K562 (cell line): ENCODE measurements around the gene HMG20B. TPM values are rescaled to one million over a fixed set of nuclear protein-coding genes. Genes with fewer than 3 reads are reported as not detected.

ENCODE experiments used
- ATF1 ChIP-seq, 2 experiments: fragments of 450-650 bp in 1 of 2; IDR thresholded peaks; 2 replicates each; pipeline ENCODE4 v1.6.1; 2016; ENCODE audit warnings: missing compliant biosample characterization in 1 of 2, missing genetic modification characterization in 1 of 2
- DMBX1 ChIP-seq: fragments of 250-450 bp; sonication (Bioruptor Pico); IDR thresholded peaks from 2 replicates; pipeline ENCODE4 v1.8.0; 2022; ENCODE audit warnings: inconsistent platforms, mild to moderate bottlenecking, moderate library complexity, borderline replicate concordance
- MAFG ChIP-seq: fragments of 450-650 bp; conservative IDR thresholded peaks from 2 replicates; pipeline ENCODE4 v1.6.1; 2016; ENCODE audit warnings: missing genetic modification characterization, missing compliant biosample characterization
- NEUROD1 ChIP-seq: fragments of 150-350 bp; IDR thresholded peaks from 2 replicates; pipeline ENCODE4 v1.6.1; 2014; ENCODE audit warnings: borderline replicate concordance, low read length, low read depth; ENCODE audit not compliant: partially characterized antibody
- NONO ChIP-seq, 2 experiments: fragments of 200-400 bp in 1 of 2; fragments of 450-650 bp in 1 of 2; formaldehyde crosslinking in 1 of 2; IDR thresholded peaks; 2 replicates each; pipeline ENCODE4 v1.6.1; 2017; ENCODE audit warnings: low read depth in 2 of 2, mild to moderate bottlenecking in 2 of 2, moderate library complexity in 2 of 2, low read length in 1 of 2
- PHF21A ChIP-seq: fragments of 450-650 bp; IDR thresholded peaks from 2 replicates; pipeline ENCODE4 v1.6.1; 2017; ENCODE audit warnings: low read depth, borderline replicate concordance
- PTBP1 ChIP-seq: fragments of 200-400 bp; formaldehyde crosslinking; IDR thresholded peaks from 2 replicates; pipeline ENCODE4 v1.6.1; 2017; ENCODE audit warnings: low read depth, low read length
- XRCC4 ChIP-seq: IDR thresholded peaks from one replicate; pipeline ENCODE4 v1.6.1; 2011; ENCODE audit not compliant: insufficient read depth, insufficient read length; ENCODE audit errors: extremely low read depth
- polyA plus RNA-seq, 8 experiments: library from polyadenylated mRNA; depleted of rRNA in 4 of 8; stranded (reverse) in 5 of 8; unstranded in 3 of 8; fragments of >200 nt; fragmentation: Nextera tagmentation in 2 of 8; fragmentation: Illumina TruSeq in 1 of 8; extraction: Ambion mirVana in 2 of 8; extraction: Trizol in 1 of 8; gene quantifications; 2 replicates each; pipeline versions ENCODE4 v1.2.1 to v1.2.3, GENCODE V29; 2011 to 2014; ENCODE audit warnings: inconsistent platforms in 1 of 8, missing spikeins in 1 of 8
- total RNA-seq, 7 experiments: library from RNA; depleted of rRNA in 6 of 7; stranded (reverse); fragments of >200 nt in 6 of 7; fragmentation: Illumina TruSeq in 2 of 7; extraction: Trizol in 2 of 7; gene quantifications; 2 replicates each; pipeline versions ENCODE4 v1.2.1 to v1.2.3, GENCODE V29; 2011 to 2021; ENCODE audit warnings: low replicate concordance in 1 of 7
- TF ChIP-seq, protein P1 (sequence below): fragments of 200-800 bp; sonication (Bioruptor generic); IDR thresholded peaks from 2 replicates; pipeline ENCODE4 v1.6.1; 2017; ENCODE audit warnings: missing genetic modification characterization, missing compliant biosample characterization
- TF ChIP-seq, protein P2 (sequence below): sonication (generic); formaldehyde crosslinking; IDR thresholded peaks from 2 replicates; pipeline ENCODE4 v1.8.1; 2023; ENCODE audit warnings: mild to moderate bottlenecking, missing genetic modification reagents, moderate library complexity
- TF ChIP-seq, protein P3 (sequence below): fragments of 250-450 bp; sonication (Bioruptor Pico); IDR thresholded peaks from 2 replicates; pipeline ENCODE4 v1.5.1; 2021; ENCODE audit warnings: mild to moderate bottlenecking
- TF ChIP-seq, protein P4 (sequence below): sonication (generic); formaldehyde crosslinking; IDR thresholded peaks from 2 replicates; pipeline ENCODE4 v1.8.0; 2023; ENCODE audit warnings: mild to moderate bottlenecking, missing genetic modification reagents
- TF ChIP-seq, protein P5 (sequence below): sonication (generic); formaldehyde crosslinking; IDR thresholded peaks from 2 replicates; pipeline ENCODE4 v1.8.0; 2022; ENCODE audit warnings: mild to moderate bottlenecking, missing genetic modification reagents
- TF ChIP-seq, protein P6 (sequence below), 3 experiments: IDR thresholded peaks in 2 of 3; conservative IDR thresholded peaks in 1 of 3; 2 replicates each; pipeline ENCODE4 v1.5.1; 2011 to 2012; ENCODE audit warnings: low read length in 3 of 3, mild to moderate bottlenecking in 3 of 3, control low read depth in 2 of 3, improper control_type of control experiment in 1 of 3, inconsistent platforms in 1 of 3, low read depth in 1 of 3, mixed read lengths in 1 of 3, moderate library complexity in 1 of 3; ENCODE audit not compliant: insufficient read depth in 2 of 3

HMG20B gene
- total and polyA plus RNA-seq, 9 of the 15 experiments (the other 6 are each of a cell fraction or from before 2014, with no cell fraction given) = 0.35 to 172 (median 38.6) TPM

DNA sequence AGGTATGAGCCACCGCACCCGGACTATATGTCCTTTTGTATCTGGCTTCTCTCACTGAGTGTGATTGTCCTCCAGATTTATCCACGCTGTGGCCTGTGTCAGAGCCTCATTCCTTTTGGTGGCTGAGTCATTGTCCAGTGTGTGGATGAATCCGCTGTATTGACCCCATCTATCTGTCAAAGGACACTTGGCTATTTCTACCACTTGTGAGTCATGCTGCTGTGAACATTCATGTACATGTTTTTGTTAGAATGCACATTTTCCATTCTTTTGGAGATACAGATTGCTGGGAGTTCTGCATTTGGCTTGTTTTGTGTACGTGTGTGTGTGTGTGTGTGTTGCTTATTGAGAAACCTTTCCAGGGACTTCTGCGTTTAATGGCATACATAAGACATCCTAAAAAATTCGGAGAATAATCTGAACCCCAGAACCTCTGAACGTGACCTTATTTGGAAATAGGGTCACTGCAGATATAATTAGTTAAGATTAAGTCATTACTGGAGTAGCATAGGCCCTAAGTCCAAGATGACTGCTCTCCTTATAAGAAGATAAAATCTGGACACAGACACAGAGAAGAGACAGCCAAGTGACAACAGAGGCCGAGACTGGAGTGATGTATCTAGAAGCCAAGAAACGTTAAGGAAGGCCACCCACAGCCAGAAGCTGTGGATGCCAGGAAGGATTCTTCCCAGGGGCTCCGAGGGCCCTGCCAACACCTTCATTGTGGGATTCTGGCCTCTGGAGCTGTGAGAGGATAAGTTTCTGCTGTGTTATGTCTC is 7.6 kb downstream of the HMG20B start (continued):
- TF ChIP-seq, protein P1, sequence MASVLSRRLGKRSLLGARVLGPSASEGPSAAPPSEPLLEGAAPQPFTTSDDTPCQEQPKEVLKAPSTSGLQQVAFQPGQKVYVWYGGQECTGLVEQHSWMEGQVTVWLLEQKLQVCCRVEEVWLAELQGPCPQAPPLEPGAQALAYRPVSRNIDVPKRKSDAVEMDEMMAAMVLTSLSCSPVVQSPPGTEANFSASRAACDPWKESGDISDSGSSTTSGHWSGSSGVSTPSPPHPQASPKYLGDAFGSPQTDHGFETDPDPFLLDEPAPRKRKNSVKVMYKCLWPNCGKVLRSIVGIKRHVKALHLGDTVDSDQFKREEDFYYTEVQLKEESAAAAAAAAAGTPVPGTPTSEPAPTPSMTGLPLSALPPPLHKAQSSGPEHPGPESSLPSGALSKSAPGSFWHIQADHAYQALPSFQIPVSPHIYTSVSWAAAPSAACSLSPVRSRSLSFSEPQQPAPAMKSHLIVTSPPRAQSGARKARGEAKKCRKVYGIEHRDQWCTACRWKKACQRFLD (CRISPR knock-in tag) = peak; percentile 39; the same call in 1 of the 2 replicates
- TF ChIP-seq ATF1 (CRISPR knock-in tag; IDR thresholded peaks at IDR 0.05) (no peak), ATF1 (tag; IDR thresholded peaks at IDR 0.05) (0 out of 2 replicates have a peak, but pooled peaks have one; percentile 14), PTBP1 (no peak), NEUROD1 (peak; percentile 57), MAFG (tag) (peak; percentile 78), XRCC4 (no peak), NONO (IDR thresholded peaks at IDR 0.05; ENCODE audit: low read depth in 2 of 2, low read length in 1 of 2) (no peak), PHF21A (peak; percentile 94; the same call in 1 of the 2 replicates), DMBX1 (CRISPR knock-in tag) (no peak)
- TF ChIP-seq, protein P2, sequence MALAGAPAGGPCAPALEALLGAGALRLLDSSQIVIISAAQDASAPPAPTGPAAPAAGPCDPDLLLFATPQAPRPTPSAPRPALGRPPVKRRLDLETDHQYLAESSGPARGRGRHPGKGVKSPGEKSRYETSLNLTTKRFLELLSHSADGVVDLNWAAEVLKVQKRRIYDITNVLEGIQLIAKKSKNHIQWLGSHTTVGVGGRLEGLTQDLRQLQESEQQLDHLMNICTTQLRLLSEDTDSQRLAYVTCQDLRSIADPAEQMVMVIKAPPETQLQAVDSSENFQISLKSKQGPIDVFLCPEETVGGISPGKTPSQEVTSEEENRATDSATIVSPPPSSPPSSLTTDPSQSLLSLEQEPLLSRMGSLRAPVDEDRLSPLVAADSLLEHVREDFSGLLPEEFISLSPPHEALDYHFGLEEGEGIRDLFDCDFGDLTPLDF = no peak
- TF ChIP-seq, protein P3, sequence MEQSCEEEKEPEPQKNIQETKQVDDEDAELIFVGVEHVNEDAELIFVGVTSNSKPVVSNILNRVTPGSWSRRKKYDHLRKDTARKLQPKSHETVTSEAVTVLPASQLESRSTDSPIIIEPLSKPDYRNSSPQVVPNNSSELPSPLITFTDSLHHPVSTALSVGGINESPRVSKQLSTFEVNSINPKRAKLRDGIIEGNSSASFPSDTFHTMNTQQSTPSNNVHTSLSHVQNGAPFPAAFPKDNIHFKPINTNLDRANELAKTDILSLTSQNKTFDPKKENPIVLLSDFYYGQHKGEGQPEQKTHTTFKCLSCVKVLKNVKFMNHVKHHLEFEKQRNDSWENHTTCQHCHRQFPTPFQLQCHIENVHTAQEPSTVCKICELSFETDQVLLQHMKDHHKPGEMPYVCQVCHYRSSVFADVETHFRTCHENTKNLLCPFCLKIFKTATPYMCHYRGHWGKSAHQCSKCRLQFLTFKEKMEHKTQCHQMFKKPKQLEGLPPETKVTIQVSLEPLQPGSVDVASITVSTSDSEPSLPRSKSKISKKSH (CRISPR knock-in tag) = no peak
- TF ChIP-seq, protein P4, sequence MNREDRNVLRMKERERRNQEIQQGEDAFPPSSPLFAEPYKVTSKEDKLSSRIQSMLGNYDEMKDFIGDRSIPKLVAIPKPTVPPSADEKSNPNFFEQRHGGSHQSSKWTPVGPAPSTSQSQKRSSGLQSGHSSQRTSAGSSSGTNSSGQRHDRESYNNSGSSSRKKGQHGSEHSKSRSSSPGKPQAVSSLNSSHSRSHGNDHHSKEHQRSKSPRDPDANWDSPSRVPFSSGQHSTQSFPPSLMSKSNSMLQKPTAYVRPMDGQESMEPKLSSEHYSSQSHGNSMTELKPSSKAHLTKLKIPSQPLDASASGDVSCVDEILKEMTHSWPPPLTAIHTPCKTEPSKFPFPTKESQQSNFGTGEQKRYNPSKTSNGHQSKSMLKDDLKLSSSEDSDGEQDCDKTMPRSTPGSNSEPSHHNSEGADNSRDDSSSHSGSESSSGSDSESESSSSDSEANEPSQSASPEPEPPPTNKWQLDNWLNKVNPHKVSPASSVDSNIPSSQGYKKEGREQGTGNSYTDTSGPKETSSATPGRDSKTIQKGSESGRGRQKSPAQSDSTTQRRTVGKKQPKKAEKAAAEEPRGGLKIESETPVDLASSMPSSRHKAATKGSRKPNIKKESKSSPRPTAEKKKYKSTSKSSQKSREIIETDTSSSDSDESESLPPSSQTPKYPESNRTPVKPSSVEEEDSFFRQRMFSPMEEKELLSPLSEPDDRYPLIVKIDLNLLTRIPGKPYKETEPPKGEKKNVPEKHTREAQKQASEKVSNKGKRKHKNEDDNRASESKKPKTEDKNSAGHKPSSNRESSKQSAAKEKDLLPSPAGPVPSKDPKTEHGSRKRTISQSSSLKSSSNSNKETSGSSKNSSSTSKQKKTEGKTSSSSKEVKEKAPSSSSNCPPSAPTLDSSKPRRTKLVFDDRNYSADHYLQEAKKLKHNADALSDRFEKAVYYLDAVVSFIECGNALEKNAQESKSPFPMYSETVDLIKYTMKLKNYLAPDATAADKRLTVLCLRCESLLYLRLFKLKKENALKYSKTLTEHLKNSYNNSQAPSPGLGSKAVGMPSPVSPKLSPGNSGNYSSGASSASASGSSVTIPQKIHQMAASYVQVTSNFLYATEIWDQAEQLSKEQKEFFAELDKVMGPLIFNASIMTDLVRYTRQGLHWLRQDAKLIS (CRISPR knock-in tag) = no peak
- TF ChIP-seq, protein P5, sequence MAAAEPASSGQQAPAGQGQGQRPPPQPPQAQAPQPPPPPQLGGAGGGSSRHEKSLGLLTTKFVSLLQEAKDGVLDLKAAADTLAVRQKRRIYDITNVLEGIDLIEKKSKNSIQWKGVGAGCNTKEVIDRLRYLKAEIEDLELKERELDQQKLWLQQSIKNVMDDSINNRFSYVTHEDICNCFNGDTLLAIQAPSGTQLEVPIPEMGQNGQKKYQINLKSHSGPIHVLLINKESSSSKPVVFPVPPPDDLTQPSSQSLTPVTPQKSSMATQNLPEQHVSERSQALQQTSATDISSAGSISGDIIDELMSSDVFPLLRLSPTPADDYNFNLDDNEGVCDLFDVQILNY (CRISPR knock-in tag) = no peak
- TF ChIP-seq, protein P6, sequence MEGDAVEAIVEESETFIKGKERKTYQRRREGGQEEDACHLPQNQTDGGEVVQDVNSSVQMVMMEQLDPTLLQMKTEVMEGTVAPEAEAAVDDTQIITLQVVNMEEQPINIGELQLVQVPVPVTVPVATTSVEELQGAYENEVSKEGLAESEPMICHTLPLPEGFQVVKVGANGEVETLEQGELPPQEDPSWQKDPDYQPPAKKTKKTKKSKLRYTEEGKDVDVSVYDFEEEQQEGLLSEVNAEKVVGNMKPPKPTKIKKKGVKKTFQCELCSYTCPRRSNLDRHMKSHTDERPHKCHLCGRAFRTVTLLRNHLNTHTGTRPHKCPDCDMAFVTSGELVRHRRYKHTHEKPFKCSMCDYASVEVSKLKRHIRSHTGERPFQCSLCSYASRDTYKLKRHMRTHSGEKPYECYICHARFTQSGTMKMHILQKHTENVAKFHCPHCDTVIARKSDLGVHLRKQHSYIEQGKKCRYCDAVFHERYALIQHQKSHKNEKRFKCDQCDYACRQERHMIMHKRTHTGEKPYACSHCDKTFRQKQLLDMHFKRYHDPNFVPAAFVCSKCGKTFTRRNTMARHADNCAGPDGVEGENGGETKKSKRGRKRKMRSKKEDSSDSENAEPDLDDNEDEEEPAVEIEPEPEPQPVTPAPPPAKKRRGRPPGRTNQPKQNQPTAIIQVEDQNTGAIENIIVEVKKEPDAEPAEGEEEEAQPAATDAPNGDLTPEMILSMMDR (IDR thresholded peaks at IDR 0.05 in 2 of 3, conservative IDR thresholded peaks at IDR 0.05 in 1 of 3; ENCODE audit: insufficient read depth in 2 of 3, low read depth in 1 of 3, low read length in 3 of 3) = 0 out of 6 replicates have a peak, but pooled peaks of 1 of the 3 experiments have one; percentile 2
